Fibroblast of lung (primary cell): ENCODE data around the gene NAT14.

Source experiments
- CTCF ChIP-seq, 2 donors: IDR thresholded peaks in 1 of 2; conservative IDR thresholded peaks in 1 of 2; 1 replicate in 1 of 2; 2 replicates in 1 of 2; pipeline ENCODE4 v1.5.1; 2011 to 2012; ENCODE audit warnings: low read length in 2 of 2, control low read depth in 1 of 2, inconsistent platforms in 1 of 2, low read depth in 1 of 2, mild to moderate bottlenecking in 1 of 2
- EZH2 ChIP-seq: IDR thresholded peaks from 2 replicates; pipeline ENCODE4 v1.5.1; 2012; ENCODE audit warnings: low read length, control low read depth, mild to moderate bottlenecking; ENCODE audit errors: missing control alignments

GRCh38 chr19:55444646-55445045 lies 40.3 kb upstream of the NAT14 start:
- TF ChIP-seq CTCF (conservative IDR thresholded peaks at IDR 0.05 in 1 of 2, IDR thresholded peaks at IDR 0.05 in 1 of 2; ENCODE audit: low read depth in 1 of 2, low read length in 2 of 2) (no peak), EZH2 (no peak)
